ENCODE data around the gene LCE1F. TPM values are rescaled to one million over a fixed set of nuclear protein-coding genes. Genes with fewer than 3 reads are reported as not detected.

Gene LCE1F
- total RNA-seq, 1 experiment from 2014 or later = not detected

DNA sequence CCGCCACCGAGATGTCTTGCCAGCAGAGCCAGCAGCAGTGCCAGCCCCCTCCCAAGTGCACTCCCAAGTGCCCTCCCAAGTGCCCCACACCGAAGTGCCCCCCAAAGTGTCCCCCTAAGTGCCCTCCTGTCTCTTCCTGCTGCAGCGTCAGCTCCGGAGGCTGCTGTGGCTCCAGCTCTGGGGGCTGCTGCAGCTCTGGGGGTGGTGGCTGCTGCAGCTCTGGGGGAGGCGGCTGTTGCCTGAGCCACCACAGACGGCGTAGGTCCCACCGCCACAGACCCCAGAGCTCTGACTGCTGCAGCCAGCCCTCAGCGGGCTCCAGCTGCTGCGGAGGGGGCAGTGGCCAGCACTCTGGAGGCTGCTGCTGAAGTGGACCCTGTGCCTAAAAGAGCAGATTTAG is 1.4 kb downstream of the LCE1F start:
- H3K27me3 ChIP-seq (replicated peaks; ENCODE audit: control insufficient read depth, insufficient read depth, low read length) = no peaks in the 10 kb centered on the region
- no peaks in the 10 kb centered on the region for H3K9me3 Mint-ChIP-seq (ENCODE audit: unreplicated experiment)
- CTCF ChIA-PET = no interaction called here
- DNase-seq = no peak
- H3K36me3 ChIP-seq (ENCODE audit: control insufficient read depth, insufficient read depth, low read length) = no peaks in the 10 kb centered on the region
- H3K9me3 ChIP-seq = no peaks in the 10 kb centered on the region
- no peak overlapping the region for H3K27ac Mint-ChIP-seq (ENCODE audit: unreplicated experiment)
- no peak overlapping the region for H3K4me3 ChIP-seq (ENCODE audit: low read depth, low read length)
- no peaks in the 10 kb centered on the region for H3K4me1 ChIP-seq
- no peaks in the 10 kb centered on the region for H3K36me3 Mint-ChIP-seq (ENCODE audit: insufficient read depth, unreplicated experiment)
- H3K4me3 Mint-ChIP-seq (ENCODE audit: unreplicated experiment) = no peak overlapping the region
- no TSS peak for BruUV-seq (replicated peaks)
- H3K27me3 Mint-ChIP-seq (ENCODE audit: insufficient read depth, unreplicated experiment) = peaks cover 11% of the 10 kb centered on the region
- TF ChIP-seq, protein P1, sequence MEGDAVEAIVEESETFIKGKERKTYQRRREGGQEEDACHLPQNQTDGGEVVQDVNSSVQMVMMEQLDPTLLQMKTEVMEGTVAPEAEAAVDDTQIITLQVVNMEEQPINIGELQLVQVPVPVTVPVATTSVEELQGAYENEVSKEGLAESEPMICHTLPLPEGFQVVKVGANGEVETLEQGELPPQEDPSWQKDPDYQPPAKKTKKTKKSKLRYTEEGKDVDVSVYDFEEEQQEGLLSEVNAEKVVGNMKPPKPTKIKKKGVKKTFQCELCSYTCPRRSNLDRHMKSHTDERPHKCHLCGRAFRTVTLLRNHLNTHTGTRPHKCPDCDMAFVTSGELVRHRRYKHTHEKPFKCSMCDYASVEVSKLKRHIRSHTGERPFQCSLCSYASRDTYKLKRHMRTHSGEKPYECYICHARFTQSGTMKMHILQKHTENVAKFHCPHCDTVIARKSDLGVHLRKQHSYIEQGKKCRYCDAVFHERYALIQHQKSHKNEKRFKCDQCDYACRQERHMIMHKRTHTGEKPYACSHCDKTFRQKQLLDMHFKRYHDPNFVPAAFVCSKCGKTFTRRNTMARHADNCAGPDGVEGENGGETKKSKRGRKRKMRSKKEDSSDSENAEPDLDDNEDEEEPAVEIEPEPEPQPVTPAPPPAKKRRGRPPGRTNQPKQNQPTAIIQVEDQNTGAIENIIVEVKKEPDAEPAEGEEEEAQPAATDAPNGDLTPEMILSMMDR (IDR thresholded peaks at IDR 0.05; ENCODE audit: insufficient read depth in 1 of 2, low read depth in 1 of 2, low read length in 1 of 2, severe bottlenecking in 1 of 2, unreplicated experiment in 1 of 2) = no peak
- H3K4me1 Mint-ChIP-seq (ENCODE audit: low read depth, unreplicated experiment) = no peaks in the 10 kb centered on the region
- intact Hi-C loops (cut with micrococcal nuclease; ENCODE audit: unreplicated experiment) = loop anchor here (5.0 kb wide), 1 partner anchor 124 kb away; no protein-coding TSS in a partner anchor
- POLR2A ChIA-PET = no interaction called here

DNA sequence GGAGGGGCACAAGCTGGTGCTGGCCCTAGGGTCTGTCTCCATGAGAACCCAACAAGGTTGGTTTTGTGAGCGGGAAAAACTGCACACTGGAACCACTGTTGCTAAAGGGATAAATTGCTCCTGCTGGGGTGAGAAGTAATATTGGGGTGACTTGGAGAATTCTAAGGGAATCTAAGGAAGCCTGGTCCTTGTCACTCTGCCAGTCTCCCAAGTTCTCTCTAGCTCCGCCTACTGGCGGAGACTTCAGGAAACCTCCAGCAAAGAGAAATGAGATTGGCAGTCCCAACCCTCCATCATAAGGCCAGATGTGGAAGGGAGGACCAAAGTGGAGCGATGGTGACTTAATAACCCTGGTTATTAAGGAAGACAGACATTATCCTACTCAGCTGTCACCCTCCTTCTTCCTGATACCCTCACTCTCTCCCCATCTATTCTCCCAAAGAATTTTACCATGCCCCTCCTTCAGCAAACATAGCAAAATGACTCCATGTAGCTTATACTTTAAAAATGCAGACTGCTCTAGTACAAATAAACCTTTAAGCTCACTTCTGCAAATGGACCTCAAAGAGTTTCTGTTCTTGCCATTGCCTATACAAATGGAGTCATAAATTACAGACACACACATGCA is 2.7 kb downstream of the LCE1F start:
- CTCF ChIA-PET = interaction anchor here (0.6 kb wide), 2 partner anchors 10 to 129 kb away, joined by 4 read pairs; no protein-coding TSS in a partner anchor
- no peaks in the 10 kb centered on the region for H3K36me3 Mint-ChIP-seq (ENCODE audit: insufficient read depth, unreplicated experiment)

DNA sequence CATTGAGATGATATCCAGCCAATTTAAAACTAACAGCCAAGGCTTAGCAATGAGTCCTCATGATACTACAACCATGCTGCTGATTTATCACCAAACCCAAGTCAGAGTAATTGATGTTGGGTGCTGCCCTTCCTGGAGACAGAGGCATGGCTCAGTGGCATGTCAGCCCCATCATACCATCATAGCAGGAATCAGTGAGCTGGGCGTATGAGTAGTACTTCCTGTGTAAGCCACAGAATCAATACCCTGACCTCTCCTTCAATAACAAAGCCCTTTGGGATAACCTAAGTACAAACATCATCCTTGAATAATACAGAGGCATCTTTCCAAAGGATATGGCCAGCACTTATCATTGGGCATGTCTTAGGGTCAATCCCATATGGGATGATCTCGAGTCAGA is 8.2 kb downstream of the LCE1F start:
- no peaks in the 10 kb centered on the region for H3K9me3 Mint-ChIP-seq (ENCODE audit: unreplicated experiment)
- CTCF ChIA-PET = no interaction called here

More for the DNA sequence above, 2.7 kb downstream of the LCE1F start:
- Histone ChIP-seq H3K9me3 (no peaks in the 10 kb centered on the region), H3K4me1 (no peaks in the 10 kb centered on the region), H3K27me3 (replicated peaks; ENCODE audit: control insufficient read depth, insufficient read depth, low read length) (no peaks in the 10 kb centered on the region), H3K4me3 (ENCODE audit: low read depth, low read length) (no peak overlapping the region), H3K36me3 (ENCODE audit: control insufficient read depth, insufficient read depth, low read length) (no peaks in the 10 kb centered on the region)
- H3K4me3 Mint-ChIP-seq (ENCODE audit: unreplicated experiment) = no peak overlapping the region
- POLR2A ChIA-PET = no interaction called here
- intact Hi-C loops (cut with micrococcal nuclease; ENCODE audit: unreplicated experiment) = loop anchor here (5.0 kb wide), 1 partner anchor 125 kb away; no protein-coding TSS in a partner anchor
- BruUV-seq (replicated peaks) = no TSS peak
- no peaks in the 10 kb centered on the region for H3K4me1 Mint-ChIP-seq (ENCODE audit: low read depth, unreplicated experiment)
- H3K27me3 Mint-ChIP-seq (ENCODE audit: insufficient read depth, unreplicated experiment) = peaks cover 11% of the 10 kb centered on the region
- no peak overlapping the region for H3K27ac Mint-ChIP-seq (ENCODE audit: unreplicated experiment)
- H3K9me3 Mint-ChIP-seq (ENCODE audit: unreplicated experiment) = no peaks in the 10 kb centered on the region
- TF ChIP-seq, protein P1 (IDR thresholded peaks at IDR 0.05; ENCODE audit: insufficient read depth in 1 of 2, low read depth in 1 of 2, low read length in 1 of 2, severe bottlenecking in 1 of 2, unreplicated experiment in 1 of 2) = peak; percentile 19 to 45
- peak in 1 of 2 experiments; percentile 44 for DNase-seq

More for the DNA sequence above, 8.2 kb downstream of the LCE1F start:
- intact Hi-C loops (cut with micrococcal nuclease; ENCODE audit: unreplicated experiment) = no loop called here
- Histone ChIP-seq H3K4me3 (ENCODE audit: low read depth, low read length) (no peak overlapping the region), H3K4me1 (0 out of 2 replicates have a peak, but pooled peaks cover 4% of the 10 kb centered on the region), H3K27me3 (replicated peaks; ENCODE audit: control insufficient read depth, insufficient read depth, low read length) (no peaks in the 10 kb centered on the region; the same call in 1 of the 2 replicates), H3K36me3 (ENCODE audit: control insufficient read depth, insufficient read depth, low read length) (no peaks in the 10 kb centered on the region), H3K9me3 (no peaks in the 10 kb centered on the region)
- POLR2A ChIA-PET = no interaction called here
- TF ChIP-seq, protein P1 (IDR thresholded peaks at IDR 0.05; ENCODE audit: insufficient read depth in 1 of 2, low read depth in 1 of 2, low read length in 1 of 2, severe bottlenecking in 1 of 2, unreplicated experiment in 1 of 2) = no peak
- Mint-ChIP-seq H3K27ac (ENCODE audit: unreplicated experiment) (no peak overlapping the region), H3K36me3 (ENCODE audit: insufficient read depth, unreplicated experiment) (no peaks in the 10 kb centered on the region), H3K4me1 (ENCODE audit: low read depth, unreplicated experiment) (no peaks in the 10 kb centered on the region), H3K27me3 (ENCODE audit: insufficient read depth, unreplicated experiment) (peaks cover 14% of the 10 kb centered on the region), H3K4me3 (ENCODE audit: unreplicated experiment) (no peak overlapping the region)
- DNase-seq = no peak
- BruUV-seq (replicated peaks) = no TSS peak

Data from Caco-2 (cell line).